NCI-H524 treated with DMSO at 0.1 percent for 48 hours (cell line): ENCODE measurements around the gene MAP3K10.

Source experiments
- DNase-seq: peaks from one replicate; lab custom pipeline; 2025; lab: John Stamatoyannopoulos, UW

MAP3K10 gene

DNA sequence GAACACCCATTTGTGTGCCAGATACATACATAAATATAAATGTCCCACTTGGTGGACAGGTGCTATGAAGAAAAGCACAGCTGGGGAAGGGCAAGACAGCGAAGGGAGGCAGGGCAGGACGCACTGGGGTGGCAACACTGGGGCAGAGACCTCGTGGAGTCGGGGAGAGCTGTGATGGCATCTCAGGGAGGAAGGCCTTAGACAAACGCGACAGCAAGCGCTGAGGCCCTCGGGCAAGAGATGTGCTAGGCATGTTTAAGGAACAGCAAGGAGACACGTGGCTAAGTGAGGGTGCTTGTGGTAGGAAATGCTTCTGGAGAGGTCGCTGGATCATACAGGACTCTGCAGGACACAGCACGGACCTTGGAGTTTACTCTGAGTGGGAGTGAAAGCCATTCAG lies 58.6 kb downstream of the MAP3K10 start:
- DNase-seq = no peak

- DNase-seq = no peak
Measured at GRCh38 chr19:40251244-40251643, 60.0 kb downstream of the MAP3K10 start.

DNA sequence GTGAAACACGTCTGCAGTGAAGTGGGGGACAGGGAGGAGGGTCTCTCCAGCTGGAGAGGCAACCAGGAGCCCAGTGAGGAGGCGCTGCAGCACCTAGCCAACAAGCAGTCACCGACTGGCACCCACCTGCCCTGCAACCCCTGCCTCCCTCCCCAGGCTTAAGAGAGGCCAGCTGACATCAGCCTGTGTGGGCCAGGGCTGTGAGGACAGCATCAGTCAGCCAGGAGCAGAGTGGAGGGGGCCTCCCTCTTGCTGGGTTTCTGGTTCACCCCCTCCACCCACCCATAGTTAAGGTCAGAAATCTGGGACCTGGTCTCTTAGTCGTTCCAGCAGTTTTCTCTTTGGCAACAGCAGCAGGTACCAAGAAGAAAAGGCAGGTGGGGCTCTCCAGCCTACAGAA lies 60.8 kb downstream of the MAP3K10 start:
- DNase-seq = no peak

GRCh38 chr19:40252395-40252794 lies 61.2 kb downstream of the MAP3K10 start:
- DNase-seq = no peak

DNA sequence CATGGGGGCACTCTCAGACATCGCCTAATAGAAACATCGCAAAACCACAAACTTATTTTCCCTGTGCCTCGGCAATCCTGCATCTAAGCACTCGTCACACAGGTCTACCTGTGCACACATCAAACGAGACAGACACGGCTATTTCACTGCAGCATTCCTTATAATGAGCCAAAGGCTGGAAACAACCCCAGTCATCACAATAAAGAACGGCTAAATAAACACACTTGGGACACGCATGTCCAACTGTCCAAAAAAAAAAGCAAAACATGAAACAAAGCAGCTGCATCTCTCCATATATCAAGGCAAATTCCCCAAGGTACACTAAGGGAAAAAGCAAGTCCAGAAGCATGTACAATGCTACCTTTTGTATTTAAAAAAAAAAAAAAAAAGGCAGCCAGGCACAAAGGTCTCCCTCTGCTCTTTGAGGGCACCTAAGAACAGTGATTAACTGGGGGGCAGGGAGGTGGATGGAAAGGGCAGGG lies 62.4 kb downstream of the MAP3K10 start:
- DNase-seq = no peak

GRCh38 chr19:40254714-40255418 lies 63.6 kb downstream of the MAP3K10 start:
- no peak for DNase-seq

- DNase-seq = no peak
Measured at GRCh38 chr19:40255619-40256166, 64.5 kb downstream of the MAP3K10 start.

GRCh38 chr19:40256512-40256911 lies 65.3 kb downstream of the MAP3K10 start:
- DNase-seq = no peak

DNA sequence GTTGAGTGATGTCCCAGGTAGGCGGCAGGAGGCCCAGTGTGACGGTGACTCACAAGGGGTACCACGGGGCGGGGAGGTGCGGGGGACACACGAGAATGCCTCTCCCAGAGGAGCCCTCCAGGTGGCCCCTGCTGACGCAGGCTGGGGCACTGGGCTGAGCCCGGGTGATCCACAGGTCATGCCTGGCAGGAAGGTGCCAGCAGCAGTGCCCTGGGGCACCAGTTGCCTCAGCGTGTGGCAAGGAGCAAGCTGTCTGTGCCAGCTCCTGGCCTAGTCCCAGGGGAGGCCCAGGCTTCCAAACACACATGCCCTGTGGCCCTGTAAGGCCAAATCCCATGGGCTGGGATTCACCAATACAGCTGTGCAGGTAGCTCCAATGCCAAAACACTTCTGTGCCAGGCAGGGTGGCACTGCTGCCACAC lies 65.9 kb downstream of the MAP3K10 start:
- no peak for DNase-seq

- no peak for DNase-seq
Measured at GRCh38 chr19:40261631-40262030, 70.4 kb downstream of the MAP3K10 start.

DNA sequence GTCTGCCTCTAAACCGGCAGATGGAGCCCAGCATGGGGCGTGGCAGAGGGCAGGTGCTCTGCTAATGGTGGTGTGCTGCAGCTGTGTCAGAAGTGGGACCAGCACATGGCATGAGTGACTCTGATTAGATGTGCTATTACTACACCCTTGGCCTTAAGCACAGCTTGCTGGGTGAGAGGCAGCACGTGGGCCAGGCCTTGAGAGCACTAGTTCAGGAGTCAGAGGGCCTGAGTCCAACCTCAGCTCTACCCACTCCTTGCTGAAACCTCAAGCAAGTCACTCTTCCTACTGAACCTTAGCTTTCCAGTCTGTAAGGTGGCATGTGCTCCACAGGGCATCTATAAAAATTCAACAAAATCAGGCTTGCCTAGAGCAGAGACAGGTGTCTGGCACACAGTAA lies 71.2 kb downstream of the MAP3K10 start:
- peak; percentile 7 for DNase-seq

GRCh38 chr19:40263440-40264313 lies 72.5 kb downstream of the MAP3K10 start:
- no peak for DNase-seq

- DNase-seq = no peak
Measured at GRCh38 chr19:40264314-40265054, 73.3 kb downstream of the MAP3K10 start.
